HL-60 (cell line): ENCODE results near the gene ACOX3.

Experiments used
- DNase-seq, 2 experiments: peaks; one replicate each; pipeline ENCODE4 v3.0.0-alpha.2; 2010 to 2020; ENCODE audit warnings: low read depth in 1 of 2, low spot score in 1 of 2
- H3K27ac ChIP-seq: fragments of 250-450 bp; sonication (Bioruptor Pico); replicated peaks from 2 replicates; pipeline ENCODE4 v1.5.1; 2020; ENCODE audit warnings: mild to moderate bottlenecking, moderate library complexity
- H3K27me3 ChIP-seq: fragments of 250-450 bp; sonication (Bioruptor Pico); 2 replicates; pipeline ENCODE4 v1.5.1; 2021; ENCODE audit warnings: mild to moderate bottlenecking, moderate library complexity; ENCODE audit not compliant: insufficient read depth, poor library complexity, severe bottlenecking
- H3K4me3 ChIP-seq: replicated peaks from 2 replicates; pipeline ENCODE4 v1.5.1; 2011; ENCODE audit warnings: mild to moderate bottlenecking, control low read depth, low read length; ENCODE audit not compliant: insufficient read depth
- GABPA ChIP-seq: IDR thresholded peaks from 2 replicates; pipeline ENCODE4 v1.6.1; 2012; ENCODE audit warnings: low read depth
- POLR2AphosphoS5 ChIP-seq: IDR thresholded peaks from 2 replicates; pipeline ENCODE4 v1.6.1; 2012; ENCODE audit warnings: low read depth
- REST ChIP-seq: IDR thresholded peaks from 2 replicates; pipeline ENCODE4 v1.6.1; 2012; ENCODE audit warnings: low read depth; ENCODE audit not compliant: insufficient replicate concordance
- SPI1 ChIP-seq: IDR thresholded peaks from 2 replicates; pipeline ENCODE4 v1.6.1; 2012; ENCODE audit warnings: low read depth, mild to moderate bottlenecking, borderline replicate concordance
- TF ChIP-seq, protein P1 (sequence below): IDR thresholded peaks from one replicate; pipeline ENCODE4 v1.5.1; 2011; ENCODE audit warnings: low read length, control low read depth, inconsistent platforms; ENCODE audit not compliant: insufficient read depth

The ACOX3 gene

DNA sequence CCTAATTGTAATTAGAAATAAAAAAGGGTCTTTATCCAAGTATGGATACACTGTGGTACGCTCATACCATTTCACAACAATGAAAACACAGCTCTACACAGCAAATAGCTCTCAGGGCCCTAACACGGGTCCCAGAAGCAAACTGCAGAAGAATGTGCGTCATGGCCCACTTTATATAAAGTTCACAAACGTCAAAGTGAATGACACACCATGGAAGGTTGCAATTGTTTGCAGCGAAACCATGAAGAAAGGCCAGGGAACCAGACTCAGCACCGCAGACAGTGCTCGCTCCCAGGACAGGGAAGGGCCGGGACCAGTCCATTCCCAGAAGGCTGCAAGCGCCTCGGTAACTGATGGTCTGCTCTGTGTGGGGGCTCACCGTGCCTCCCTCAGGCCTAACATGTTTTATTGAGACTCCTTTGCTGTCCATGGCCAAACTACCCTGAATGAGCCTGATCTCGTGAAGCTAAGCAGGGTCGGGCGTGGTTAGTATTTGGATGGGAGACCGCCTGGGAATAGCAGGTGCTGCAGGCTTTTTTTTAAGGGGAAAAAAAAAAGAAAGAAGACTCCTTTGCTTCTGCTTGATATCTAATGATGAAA is 47.8 kb downstream of the ACOX3 start:
- no peak overlapping the region for H3K27ac ChIP-seq
- TF ChIP-seq REST (no peak), POLR2AphosphoS5 (no peak), SPI1 (no peak), GABPA (no peak)
- TF ChIP-seq, protein P1, sequence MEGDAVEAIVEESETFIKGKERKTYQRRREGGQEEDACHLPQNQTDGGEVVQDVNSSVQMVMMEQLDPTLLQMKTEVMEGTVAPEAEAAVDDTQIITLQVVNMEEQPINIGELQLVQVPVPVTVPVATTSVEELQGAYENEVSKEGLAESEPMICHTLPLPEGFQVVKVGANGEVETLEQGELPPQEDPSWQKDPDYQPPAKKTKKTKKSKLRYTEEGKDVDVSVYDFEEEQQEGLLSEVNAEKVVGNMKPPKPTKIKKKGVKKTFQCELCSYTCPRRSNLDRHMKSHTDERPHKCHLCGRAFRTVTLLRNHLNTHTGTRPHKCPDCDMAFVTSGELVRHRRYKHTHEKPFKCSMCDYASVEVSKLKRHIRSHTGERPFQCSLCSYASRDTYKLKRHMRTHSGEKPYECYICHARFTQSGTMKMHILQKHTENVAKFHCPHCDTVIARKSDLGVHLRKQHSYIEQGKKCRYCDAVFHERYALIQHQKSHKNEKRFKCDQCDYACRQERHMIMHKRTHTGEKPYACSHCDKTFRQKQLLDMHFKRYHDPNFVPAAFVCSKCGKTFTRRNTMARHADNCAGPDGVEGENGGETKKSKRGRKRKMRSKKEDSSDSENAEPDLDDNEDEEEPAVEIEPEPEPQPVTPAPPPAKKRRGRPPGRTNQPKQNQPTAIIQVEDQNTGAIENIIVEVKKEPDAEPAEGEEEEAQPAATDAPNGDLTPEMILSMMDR: no peak
- no peak overlapping the region for H3K4me3 ChIP-seq

GRCh38 chr4:8391972-8392371 is 48.6 kb downstream of the ACOX3 start:
- TF ChIP-seq, protein P1: no peak
- no peak for TF ChIP-seq SPI1
- TF ChIP-seq GABPA: no peak
- no peak for TF ChIP-seq POLR2AphosphoS5
- no peak for TF ChIP-seq REST
- no peak overlapping the region for H3K27ac ChIP-seq
- DNase-seq: no peak
- H3K4me3 ChIP-seq: no peak overlapping the region
- H3K27me3 ChIP-seq: no peaks in the 10 kb centered on the region

More for the DNA sequence above, 47.8 kb downstream of the ACOX3 start:
- H3K27me3 ChIP-seq: no peaks in the 10 kb centered on the region
- no peak for DNase-seq

- TF ChIP-seq, protein P1: no peak
- TF ChIP-seq POLR2AphosphoS5 (no peak), REST (no peak), GABPA (no peak), SPI1 (no peak)
- Histone ChIP-seq H3K27me3 (no peaks in the 10 kb centered on the region), H3K4me3 (no peak overlapping the region), H3K27ac (no peak overlapping the region)
- DNase-seq: no peak
Observed at GRCh38 chr4:8391071-8391470, 49.5 kb downstream of the ACOX3 start.
